HepG2 (cell line): ENCODE results near the gene COL18A1. TPM values are rescaled to one million over a fixed set of nuclear protein-coding genes. Genes with fewer than 3 reads are reported as not detected.

Source experiments
- BCL3 ChIP-seq: sonication (generic); formaldehyde crosslinking; IDR thresholded peaks from 2 replicates; pipeline ENCODE4 v1.5.1; 2020; ENCODE audit warnings: mild to moderate bottlenecking, missing genetic modification reagents, moderate library complexity
- CBX1 ChIP-seq: IDR thresholded peaks from one replicate; pipeline ENCODE4 v1.6.1; 2016; ENCODE audit warnings: antibody characterized with exemption, low read depth
- DNMT1 ChIP-seq: sonication (generic); formaldehyde crosslinking; IDR thresholded peaks from 2 replicates; pipeline ENCODE4 v1.5.1; 2020; ENCODE audit warnings: mild to moderate bottlenecking, missing genetic modification reagents
- FOXK2 ChIP-seq: fragments of 450-650 bp; IDR thresholded peaks from 2 replicates; pipeline ENCODE4 v1.6.1; 2016
- MIER3 ChIP-seq: IDR thresholded peaks from 2 replicates; pipeline ENCODE4 v1.6.1; 2016; ENCODE audit warnings: missing compliant biosample characterization, borderline replicate concordance
- MXI1 ChIP-seq: IDR thresholded peaks from 3 replicates; pipeline ENCODE4 v1.6.1; 2012; ENCODE audit warnings: low read depth, low read length, inconsistent platforms, borderline replicate concordance
- PAWR ChIP-seq: sonication (generic); formaldehyde crosslinking; IDR thresholded peaks from 2 replicates; pipeline ENCODE4 v1.4.0; 2020; ENCODE audit warnings: missing genetic modification reagents, mild to moderate bottlenecking, borderline replicate concordance
- RBM22 ChIP-seq: fragments of 200-400 bp; formaldehyde crosslinking; optimal IDR thresholded peaks from 2 replicates; pipeline ENCODE3; 2017; ENCODE audit warnings: mild to moderate bottlenecking, low read length, moderate library complexity
- RFXAP ChIP-seq: sonication (generic); formaldehyde crosslinking; IDR thresholded peaks from 2 replicates; pipeline ENCODE4 v1.4.0; 2020; ENCODE audit warnings: missing genetic modification reagents, borderline replicate concordance
- SMAD1 ChIP-seq: sonication (generic); formaldehyde crosslinking; IDR thresholded peaks from 2 replicates; pipeline ENCODE4 v1.4.0; 2020; ENCODE audit warnings: missing genetic modification reagents, low read depth, mild to moderate bottlenecking, borderline replicate concordance
- SP140L ChIP-seq: sonication (generic); formaldehyde crosslinking; IDR thresholded peaks from 2 replicates; pipeline ENCODE4 v1.4.0; 2020; ENCODE audit warnings: missing genetic modification reagents, borderline replicate concordance
- SRSF4 ChIP-seq: fragments of 200-400 bp; formaldehyde crosslinking; IDR thresholded peaks from one replicate; pipeline ENCODE4 v1.6.1; 2018; ENCODE audit warnings: mild to moderate bottlenecking, low read depth, low read length, moderate library complexity; ENCODE audit not compliant: poor library complexity, severe bottlenecking
- ZNF496 ChIP-seq: sonication (generic); formaldehyde crosslinking; IDR thresholded peaks from 2 replicates; pipeline ENCODE4 v1.8.1; 2023; ENCODE audit warnings: mild to moderate bottlenecking, moderate library complexity, missing genetic modification reagents; ENCODE audit not compliant: insufficient replicate concordance
- ZNF672 ChIP-seq: sonication (generic); formaldehyde crosslinking; IDR thresholded peaks from 2 replicates; pipeline ENCODE4 v1.8.1; 2022; ENCODE audit warnings: missing genetic modification reagents
- polyA plus RNA-seq, 8 experiments: library from polyadenylated mRNA; depleted of rRNA in 3 of 8; stranded (reverse) in 7 of 8; unstranded in 1 of 8; fragments of >200 nt; fragmentation: Illumina TruSeq in 4 of 8; extraction: Trizol in 4 of 8; gene quantifications; 2 replicates each; pipeline versions ENCODE4 v1.2.1 to v1.2.3, GENCODE V29; 2011 to 2016; ENCODE audit warnings: low read depth in 4 of 8, missing spikeins in 1 of 8, mixed read lengths in 1 of 8; ENCODE audit not compliant: insufficient read depth in 1 of 8
- total RNA-seq, 5 experiments: library from RNA; depleted of rRNA; stranded (reverse); fragments of >200 nt; fragmentation: Illumina TruSeq; extraction: Trizol; gene quantifications; 2 replicates each; pipeline ENCODE4 v1.2.3, GENCODE V29; 2016; ENCODE audit warnings: low read depth in 1 of 5
- TF ChIP-seq, protein P1 (sequence below): sonication (generic); formaldehyde crosslinking; IDR thresholded peaks from 2 replicates; pipeline ENCODE4 v1.9.0; 2022; ENCODE audit warnings: low read depth, missing genetic modification reagents
- TF ChIP-seq, protein P2 (sequence below): sonication (generic); formaldehyde crosslinking; IDR thresholded peaks from 2 replicates; pipeline ENCODE4 v1.8.1; 2023; ENCODE audit warnings: mild to moderate bottlenecking, inconsistent platforms, moderate library complexity, missing genetic modification reagents, borderline replicate concordance
- TF ChIP-seq, protein P3 (sequence below): sonication (generic); formaldehyde crosslinking; IDR thresholded peaks from 2 replicates; pipeline ENCODE4 v1.4.0; 2020; ENCODE audit warnings: missing genetic modification reagents, mild to moderate bottlenecking, borderline replicate concordance

COL18A1 gene
- total and polyA plus RNA-seq, 2 of the 13 experiments (the other 11 are each of a cell fraction or from before 2014, with no cell fraction given), result 79.0 to 102 TPM

- TF ChIP-seq, protein P1, sequence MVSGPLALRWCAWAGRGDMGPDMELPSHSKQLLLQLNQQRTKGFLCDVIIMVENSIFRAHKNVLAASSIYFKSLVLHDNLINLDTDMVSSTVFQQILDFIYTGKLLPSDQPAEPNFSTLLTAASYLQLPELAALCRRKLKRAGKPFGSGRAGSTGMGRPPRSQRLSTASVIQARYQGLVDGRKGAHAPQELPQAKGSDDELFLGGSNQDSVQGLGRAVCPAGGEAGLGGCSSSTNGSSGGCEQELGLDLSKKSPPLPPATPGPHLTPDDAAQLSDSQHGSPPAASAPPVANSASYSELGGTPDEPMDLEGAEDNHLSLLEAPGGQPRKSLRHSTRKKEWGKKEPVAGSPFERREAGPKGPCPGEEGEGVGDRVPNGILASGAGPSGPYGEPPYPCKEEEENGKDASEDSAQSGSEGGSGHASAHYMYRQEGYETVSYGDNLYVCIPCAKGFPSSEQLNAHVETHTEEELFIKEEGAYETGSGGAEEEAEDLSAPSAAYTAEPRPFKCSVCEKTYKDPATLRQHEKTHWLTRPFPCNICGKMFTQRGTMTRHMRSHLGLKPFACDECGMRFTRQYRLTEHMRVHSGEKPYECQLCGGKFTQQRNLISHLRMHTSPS (CRISPR knock-in tag), result no peak; the same call in 1 of the 2 replicates
- TF ChIP-seq MIER3 (CRISPR knock-in tag), result 0 out of 2 replicates have a peak, but pooled peaks have one; percentile 57
- no peak for TF ChIP-seq SP140L (CRISPR knock-in tag)
- TF ChIP-seq RFXAP (CRISPR knock-in tag), result no peak
- TF ChIP-seq RBM22, result no peak
- no peak for TF ChIP-seq ZNF496 (CRISPR knock-in tag)
- no peak for TF ChIP-seq SRSF4
- TF ChIP-seq ZNF672, result no peak
- TF ChIP-seq FOXK2, result no peak
- TF ChIP-seq, protein P2, sequence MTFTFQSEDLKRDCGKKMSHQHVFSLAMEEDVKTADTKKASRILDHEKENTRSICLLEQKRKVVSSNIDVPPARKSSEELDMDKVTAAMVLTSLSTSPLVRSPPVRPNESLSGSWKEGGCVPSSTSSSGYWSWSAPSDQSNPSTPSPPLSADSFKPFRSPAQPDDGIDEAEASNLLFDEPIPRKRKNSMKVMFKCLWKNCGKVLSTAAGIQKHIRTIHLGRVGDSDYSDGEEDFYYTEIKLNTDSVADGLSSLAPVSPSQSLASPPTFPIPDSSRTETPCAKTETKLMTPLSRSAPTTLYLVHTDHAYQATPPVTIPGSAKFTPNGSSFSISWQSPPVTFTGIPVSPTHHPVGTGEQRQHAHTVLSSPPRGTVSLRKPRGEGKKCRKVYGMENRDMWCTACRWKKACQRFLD (CRISPR knock-in tag), result no peak
- no peak for TF ChIP-seq CBX1
- TF ChIP-seq DNMT1 (CRISPR knock-in tag), result no peak
- TF ChIP-seq MXI1, result no peak
- peak; percentile 47 for TF ChIP-seq BCL3 (CRISPR knock-in tag)
- no peak for TF ChIP-seq SMAD1 (CRISPR knock-in tag)
- TF ChIP-seq PAWR, result no peak
- TF ChIP-seq, protein P3, sequence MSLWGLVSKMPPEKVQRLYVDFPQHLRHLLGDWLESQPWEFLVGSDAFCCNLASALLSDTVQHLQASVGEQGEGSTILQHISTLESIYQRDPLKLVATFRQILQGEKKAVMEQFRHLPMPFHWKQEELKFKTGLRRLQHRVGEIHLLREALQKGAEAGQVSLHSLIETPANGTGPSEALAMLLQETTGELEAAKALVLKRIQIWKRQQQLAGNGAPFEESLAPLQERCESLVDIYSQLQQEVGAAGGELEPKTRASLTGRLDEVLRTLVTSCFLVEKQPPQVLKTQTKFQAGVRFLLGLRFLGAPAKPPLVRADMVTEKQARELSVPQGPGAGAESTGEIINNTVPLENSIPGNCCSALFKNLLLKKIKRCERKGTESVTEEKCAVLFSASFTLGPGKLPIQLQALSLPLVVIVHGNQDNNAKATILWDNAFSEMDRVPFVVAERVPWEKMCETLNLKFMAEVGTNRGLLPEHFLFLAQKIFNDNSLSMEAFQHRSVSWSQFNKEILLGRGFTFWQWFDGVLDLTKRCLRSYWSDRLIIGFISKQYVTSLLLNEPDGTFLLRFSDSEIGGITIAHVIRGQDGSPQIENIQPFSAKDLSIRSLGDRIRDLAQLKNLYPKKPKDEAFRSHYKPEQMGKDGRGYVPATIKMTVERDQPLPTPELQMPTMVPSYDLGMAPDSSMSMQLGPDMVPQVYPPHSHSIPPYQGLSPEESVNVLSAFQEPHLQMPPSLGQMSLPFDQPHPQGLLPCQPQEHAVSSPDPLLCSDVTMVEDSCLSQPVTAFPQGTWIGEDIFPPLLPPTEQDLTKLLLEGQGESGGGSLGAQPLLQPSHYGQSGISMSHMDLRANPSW (CRISPR knock-in tag), result 0 out of 2 replicates have a peak, but pooled peaks have one; percentile 24
Observed at GRCh38 chr21:45356653-45357435, 48.1 kb upstream of the COL18A1 start (continued).
